ENCODE measurements around the gene PTH2. TPM values are rescaled to one million over a fixed set of nuclear protein-coding genes. Genes with fewer than 3 reads are reported as not detected.

PTH2 gene
- polyA plus RNA-seq, 3 donors, result not detected

DNA sequence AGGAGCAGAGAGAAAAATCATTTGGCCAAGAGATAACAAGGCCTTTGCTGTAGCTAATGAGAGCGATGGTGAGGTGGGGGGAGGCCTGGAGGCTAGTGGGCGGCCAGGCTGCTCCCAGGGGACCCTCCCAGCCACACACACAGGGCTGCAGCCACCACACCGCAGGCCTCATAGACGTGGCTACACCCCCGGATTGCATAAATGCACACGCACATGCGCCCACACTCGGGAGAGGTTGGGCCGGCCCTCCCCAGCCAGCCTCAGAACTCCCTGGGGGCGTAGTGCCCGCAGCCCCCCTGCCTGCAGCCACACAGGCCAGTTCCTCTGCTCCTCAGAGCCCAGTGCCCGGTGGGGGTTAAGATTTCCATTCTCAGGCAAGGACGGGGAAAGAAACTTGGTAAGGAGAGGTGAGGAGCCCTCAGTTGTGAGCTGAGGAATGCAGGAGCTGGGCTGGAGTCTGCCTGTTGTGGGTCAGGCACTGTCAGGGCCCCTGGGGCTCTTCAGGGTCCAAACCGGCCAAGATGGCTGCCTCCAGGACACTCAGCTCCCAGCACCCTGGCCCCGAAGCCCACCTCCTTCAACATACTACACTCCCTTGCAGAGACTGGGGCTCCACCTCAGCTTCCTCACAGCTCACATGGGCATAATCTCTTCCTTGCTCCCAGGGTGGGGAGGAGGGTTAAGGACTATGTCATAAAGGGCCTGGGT, 8.0 kb downstream of the PTH2 start:
- Mint-ChIP-seq H3K27me3 (ENCODE audit: low read depth in 3 of 3) (peaks cover 20 to 27% (median 25%) of the 10 kb centered on the region in 3 donors), H3K27ac (no peak overlapping the region), H3K9me3 (peaks cover 0 to 2% (median 0%) of the 10 kb centered on the region in 7 donors), H3K36me3 (peaks cover 0 to 2% of the 10 kb centered on the region in 2 donors), H3K4me1 (peaks cover 17% of the 10 kb centered on the region), H3K4me3 (no peak overlapping the region)
- peaks cover 0 to under 1% of the 10 kb centered on the region in 2 donors for H3K4me1 ChIP-seq (ENCODE audit: control insufficient read depth in 1 of 2, insufficient read depth in 2 of 2, low read length in 2 of 2)
- no peak overlapping the region for H3K4me2 ChIP-seq (replicated peaks; ENCODE audit: extremely low read depth, low read length, poor library complexity, severe bottlenecking)
- TF ChIP-seq, protein P1, sequence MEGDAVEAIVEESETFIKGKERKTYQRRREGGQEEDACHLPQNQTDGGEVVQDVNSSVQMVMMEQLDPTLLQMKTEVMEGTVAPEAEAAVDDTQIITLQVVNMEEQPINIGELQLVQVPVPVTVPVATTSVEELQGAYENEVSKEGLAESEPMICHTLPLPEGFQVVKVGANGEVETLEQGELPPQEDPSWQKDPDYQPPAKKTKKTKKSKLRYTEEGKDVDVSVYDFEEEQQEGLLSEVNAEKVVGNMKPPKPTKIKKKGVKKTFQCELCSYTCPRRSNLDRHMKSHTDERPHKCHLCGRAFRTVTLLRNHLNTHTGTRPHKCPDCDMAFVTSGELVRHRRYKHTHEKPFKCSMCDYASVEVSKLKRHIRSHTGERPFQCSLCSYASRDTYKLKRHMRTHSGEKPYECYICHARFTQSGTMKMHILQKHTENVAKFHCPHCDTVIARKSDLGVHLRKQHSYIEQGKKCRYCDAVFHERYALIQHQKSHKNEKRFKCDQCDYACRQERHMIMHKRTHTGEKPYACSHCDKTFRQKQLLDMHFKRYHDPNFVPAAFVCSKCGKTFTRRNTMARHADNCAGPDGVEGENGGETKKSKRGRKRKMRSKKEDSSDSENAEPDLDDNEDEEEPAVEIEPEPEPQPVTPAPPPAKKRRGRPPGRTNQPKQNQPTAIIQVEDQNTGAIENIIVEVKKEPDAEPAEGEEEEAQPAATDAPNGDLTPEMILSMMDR (IDR thresholded peaks at IDR 0.05), result no peak
- H3K27me3 ChIP-seq (ENCODE audit: control insufficient read depth in 2 of 2, insufficient read depth in 2 of 2, low read length in 2 of 2), result peaks cover 6 to 12% of the 10 kb centered on the region in 2 donors
- no peaks in the 10 kb centered on the region for H3K79me2 ChIP-seq (ENCODE audit: insufficient read depth, low read length)
- H3K9me3 ChIP-seq (replicated peaks in 1 of 2; ENCODE audit: control insufficient read depth in 1 of 2, insufficient read depth in 1 of 2, low read length in 2 of 2), result no peaks in the 10 kb centered on the region
- H4K20me1 ChIP-seq (ENCODE audit: insufficient read depth, low read length), result no peaks in the 10 kb centered on the region
- H3K9ac ChIP-seq (ENCODE audit: insufficient read depth, low read length, poor library complexity, severe bottlenecking), result no peak overlapping the region
- H3K36me3 ChIP-seq (replicated peaks in 1 of 2; ENCODE audit: control insufficient read depth in 1 of 2, insufficient read depth in 2 of 2, low read length in 2 of 2), result no peaks in the 10 kb centered on the region
- intact Hi-C loops (cut with micrococcal nuclease), result no loop called here
- no peak for DNase-seq
- H3K4me3 ChIP-seq (replicated peaks in 1 of 3; ENCODE audit: low read depth in 2 of 3, low read length in 3 of 3), result no peak overlapping the region
- 34% methylated on average over 11 of the region's 15 CpGs for WGBS (ENCODE audit: insufficient coverage)
- H2AFZ ChIP-seq (ENCODE audit: insufficient read depth, low read depth, low read length, poor library complexity, severe bottlenecking), result no peak overlapping the region
- H3K27ac ChIP-seq (ENCODE audit: low read depth in 1 of 2, low read length in 2 of 2), result no peak overlapping the region

- H3K27ac ChIP-seq (ENCODE audit: low read depth in 1 of 2, low read length in 2 of 2), result no peak overlapping the region
- H3K4me3 Mint-ChIP-seq, result no peak overlapping the region
- H3K9ac ChIP-seq (ENCODE audit: insufficient read depth, low read length, poor library complexity, severe bottlenecking), result no peak overlapping the region
- H3K27ac Mint-ChIP-seq, result no peak overlapping the region
- DNase-seq, result no peak
- no peak overlapping the region for H3K4me2 ChIP-seq (replicated peaks; ENCODE audit: extremely low read depth, low read length, poor library complexity, severe bottlenecking)
- H3K79me2 ChIP-seq (ENCODE audit: insufficient read depth, low read length), result no peaks in the 10 kb centered on the region
- TF ChIP-seq, protein P1 (IDR thresholded peaks at IDR 0.05), result no peak
- H4K20me1 ChIP-seq (ENCODE audit: insufficient read depth, low read length), result no peaks in the 10 kb centered on the region
- peaks cover 26% of the 10 kb centered on the region for H3K4me1 Mint-ChIP-seq
- H3K36me3 Mint-ChIP-seq, result no peaks in the 10 kb centered on the region
- no peak overlapping the region for H2AFZ ChIP-seq (ENCODE audit: insufficient read depth, low read depth, low read length, poor library complexity, severe bottlenecking)
- intact Hi-C loops (cut with micrococcal nuclease), result no loop called here
- peaks cover 0 to 4% (median 0%) of the 10 kb centered on the region in 7 donors for H3K9me3 Mint-ChIP-seq
- H3K27me3 Mint-ChIP-seq (ENCODE audit: low read depth in 3 of 3), result peaks cover 12 to 18% (median 15%) of the 10 kb centered on the region in 3 donors
- H3K27me3 ChIP-seq (ENCODE audit: control insufficient read depth in 2 of 2, insufficient read depth in 2 of 2, low read length in 2 of 2), result peaks cover 2% of the 10 kb centered on the region in 2 donors
- H3K36me3 ChIP-seq (replicated peaks in 1 of 2; ENCODE audit: control insufficient read depth in 1 of 2, insufficient read depth in 2 of 2, low read length in 2 of 2), result no peaks in the 10 kb centered on the region
- H3K9me3 ChIP-seq (replicated peaks in 1 of 2; ENCODE audit: control insufficient read depth in 1 of 2, insufficient read depth in 1 of 2, low read length in 2 of 2), result no peaks in the 10 kb centered on the region
- H3K4me1 ChIP-seq (ENCODE audit: control insufficient read depth in 1 of 2, insufficient read depth in 2 of 2, low read length in 2 of 2), result peaks cover 8 to 10% of the 10 kb centered on the region in 2 donors
- WGBS (ENCODE audit: insufficient coverage), result 57% methylated on average over 3 of the region's 3 CpGs
- H3K4me3 ChIP-seq (replicated peaks in 1 of 3; ENCODE audit: low read depth in 2 of 3, low read length in 3 of 3), result no peak overlapping the region
Measured at GRCh38 chr19:49414256-49414655, 9.0 kb downstream of the PTH2 start.
